Smooth muscle cell (in vitro differentiated cells): Measurements from ENCODE around the gene RER1. TPM values are rescaled to one million over a fixed set of nuclear protein-coding genes. Genes with fewer than 3 reads are reported as not detected.

Source experiments
- DNase-seq: peaks from one replicate; lab custom pipeline; 2025; ENCODE audit not compliant: unreplicated experiment; lab: John Stamatoyannopoulos, UW
- H2AFZ ChIP-seq: fragments of 200-600 bp; sonication (generic); 2 replicates; pipeline ENCODE4 v1.6.0; 2016; ENCODE audit warnings: antibody characterized with exemption, low read depth, mild to moderate bottlenecking
- H3F3A ChIP-seq: fragments of 200-600 bp; sonication (generic); 2 replicates; pipeline ENCODE4 v1.6.0; 2017; ENCODE audit warnings: antibody characterized with exemption, low read depth
- H3K27ac ChIP-seq: fragments of 200-600 bp; sonication (generic); 2 replicates; pipeline ENCODE4 v1.5.1; 2016; ENCODE audit warnings: low read depth, mild to moderate bottlenecking
- H3K27me3 ChIP-seq: fragments of 200-600 bp; sonication (generic); 2 replicates; pipeline ENCODE4 v1.6.1; 2016; ENCODE audit warnings: low read depth, mild to moderate bottlenecking
- H3K36me3 ChIP-seq: fragments of 200-600 bp; sonication (generic); 2 replicates; pipeline ENCODE4 v1.5.1; 2016; ENCODE audit warnings: low read depth
- H3K4me1 ChIP-seq: fragments of 200-600 bp; sonication (generic); 2 replicates; pipeline ENCODE4 v1.5.1; 2016; ENCODE audit warnings: low read depth
- H3K4me2 ChIP-seq: fragments of 200-600 bp; sonication (generic); 2 replicates; pipeline ENCODE4 v1.6.0; 2016; ENCODE audit warnings: mild to moderate bottlenecking
- H3K4me3 ChIP-seq: fragments of 200-600 bp; sonication (generic); 2 replicates; pipeline ENCODE4 v1.5.1; 2016; ENCODE audit warnings: mild to moderate bottlenecking
- H3K79me2 ChIP-seq: fragments of 200-600 bp; sonication (generic); 2 replicates; pipeline ENCODE4 v1.6.0; 2016; ENCODE audit warnings: low read depth, mild to moderate bottlenecking
- H3K9ac ChIP-seq: fragments of 200-600 bp; sonication (generic); 2 replicates; pipeline ENCODE4 v1.6.0; 2016; ENCODE audit warnings: low read depth
- H3K9me3 ChIP-seq: fragments of 200-600 bp; sonication (generic); replicated peaks from 2 replicates; pipeline ENCODE4 v1.5.1; 2016; ENCODE audit warnings: low read depth
- H4K20me1 ChIP-seq: fragments of 200-600 bp; sonication (generic); 2 replicates; pipeline ENCODE4 v1.6.0; 2016; ENCODE audit warnings: low read depth
- WGBS: methylation state at CpG from one replicate; pipeline ENCODE4 v1.1.7; 2016; ENCODE audit warnings: low lambda C conversion rate; 5-methylcytosine and 5-hydroxymethylcytosine counted together
- polyA plus RNA-seq: library from polyadenylated mRNA; unstranded; fragments of >200 nt; fragmentation: Nextera tagmentation; extraction: Ambion mirVana; gene quantifications from 2 replicates; pipeline ENCODE4 v1.2.1, GENCODE V29; 2016
- total RNA-seq: library from RNA; depleted of rRNA; stranded (reverse); fragments of >200 nt; gene quantifications from 2 replicates; pipeline ENCODE4 v1.2.3, GENCODE V29; 2014
- TF ChIP-seq, protein P1 (sequence below): fragments of 200-600 bp; sonication (generic); IDR thresholded peaks from 2 replicates; pipeline ENCODE4 v1.5.1; 2017; ENCODE audit warnings: borderline replicate concordance, mild to moderate bottlenecking, antibody characterized with exemption; ENCODE audit not compliant: insufficient read depth, poor library complexity, severe bottlenecking

The RER1 gene
- total and polyA plus RNA-seq, 2 experiments from 2014 or later, result 101 to 269 TPM

DNA sequence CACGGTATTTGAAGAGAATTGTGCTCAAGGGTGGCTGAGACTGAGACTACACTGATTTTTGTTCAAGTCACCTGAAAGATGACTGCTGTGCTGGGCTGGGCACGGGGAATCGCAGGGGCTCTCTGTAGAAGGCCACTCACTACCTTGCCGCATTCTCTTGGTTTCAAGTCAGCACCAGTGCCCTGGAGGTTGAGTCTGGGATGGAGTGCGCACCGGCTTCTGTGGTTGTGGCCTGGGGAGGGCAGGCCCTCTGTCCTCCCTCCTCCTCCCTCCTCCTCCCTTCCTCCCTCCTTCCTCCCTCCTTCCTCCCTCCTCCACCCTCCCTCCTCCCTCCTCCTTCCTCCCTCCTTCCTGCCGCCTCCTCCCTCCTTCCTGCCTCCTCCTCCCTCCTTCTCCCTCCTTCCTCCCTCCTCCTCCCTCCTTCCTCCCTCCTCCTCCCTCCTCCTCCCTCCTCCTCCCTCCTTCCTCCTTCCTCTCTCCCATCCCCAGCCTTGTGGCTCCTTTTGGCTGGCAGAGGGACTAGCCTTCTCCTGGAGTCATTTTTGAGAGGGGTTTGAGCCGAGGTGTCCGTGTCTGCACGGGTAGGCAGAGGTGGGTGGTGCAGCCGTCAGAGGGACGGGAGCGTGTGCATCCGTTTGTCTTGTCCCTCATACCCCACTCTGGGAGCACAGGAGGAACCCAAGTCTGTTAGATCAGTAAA, 9.5 kb downstream of the RER1 start:
- Histone ChIP-seq H3K79me2 (peaks cover 28% of the 10 kb centered on the region), H2AFZ (no peak overlapping the region), H3K9me3 (no peaks in the 10 kb centered on the region), H3K9ac (no peak overlapping the region), H3F3A (peaks cover 16% of the 10 kb centered on the region), H3K4me3 (no peak overlapping the region), H3K4me1 (no peaks in the 10 kb centered on the region), H3K36me3 (peaks cover 6% of the 10 kb centered on the region), H4K20me1 (peaks cover 59% of the 10 kb centered on the region), H3K27ac (no peak overlapping the region), H3K27me3 (no peaks in the 10 kb centered on the region), H3K4me2 (no peak overlapping the region)
- DNase-seq, result no peak
- 93% methylated on average over 14 of the region's 14 CpGs for WGBS
- TF ChIP-seq, protein P1, sequence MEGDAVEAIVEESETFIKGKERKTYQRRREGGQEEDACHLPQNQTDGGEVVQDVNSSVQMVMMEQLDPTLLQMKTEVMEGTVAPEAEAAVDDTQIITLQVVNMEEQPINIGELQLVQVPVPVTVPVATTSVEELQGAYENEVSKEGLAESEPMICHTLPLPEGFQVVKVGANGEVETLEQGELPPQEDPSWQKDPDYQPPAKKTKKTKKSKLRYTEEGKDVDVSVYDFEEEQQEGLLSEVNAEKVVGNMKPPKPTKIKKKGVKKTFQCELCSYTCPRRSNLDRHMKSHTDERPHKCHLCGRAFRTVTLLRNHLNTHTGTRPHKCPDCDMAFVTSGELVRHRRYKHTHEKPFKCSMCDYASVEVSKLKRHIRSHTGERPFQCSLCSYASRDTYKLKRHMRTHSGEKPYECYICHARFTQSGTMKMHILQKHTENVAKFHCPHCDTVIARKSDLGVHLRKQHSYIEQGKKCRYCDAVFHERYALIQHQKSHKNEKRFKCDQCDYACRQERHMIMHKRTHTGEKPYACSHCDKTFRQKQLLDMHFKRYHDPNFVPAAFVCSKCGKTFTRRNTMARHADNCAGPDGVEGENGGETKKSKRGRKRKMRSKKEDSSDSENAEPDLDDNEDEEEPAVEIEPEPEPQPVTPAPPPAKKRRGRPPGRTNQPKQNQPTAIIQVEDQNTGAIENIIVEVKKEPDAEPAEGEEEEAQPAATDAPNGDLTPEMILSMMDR, result no peak

DNA sequence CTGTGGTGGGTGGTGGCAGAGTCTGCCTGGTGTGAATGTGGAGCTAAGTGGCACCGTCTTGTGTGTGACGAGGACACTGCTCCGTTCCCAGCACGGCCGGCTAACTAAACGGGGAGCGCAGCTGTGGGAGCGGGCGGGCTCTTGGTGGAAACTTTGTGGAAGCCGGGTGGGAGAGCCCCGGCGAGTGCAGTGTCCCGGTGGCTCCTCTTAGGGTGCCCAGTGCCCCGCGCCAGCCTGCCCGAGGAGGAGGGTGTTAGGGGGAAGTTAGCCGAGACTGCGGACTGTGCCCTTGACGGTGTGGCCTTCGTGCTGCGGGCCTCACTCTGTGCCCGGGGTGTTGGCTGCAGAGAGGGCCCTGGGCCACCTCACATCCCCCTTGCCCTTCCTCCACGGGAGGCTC, 10.8 kb downstream of the RER1 start:
- 98% methylated on average over 23 of the region's 23 CpGs for WGBS
- Histone ChIP-seq H2AFZ (no peak overlapping the region), H3K27me3 (no peaks in the 10 kb centered on the region), H4K20me1 (peaks cover 54% of the 10 kb centered on the region), H3K79me2 (peaks cover 18% of the 10 kb centered on the region), H3K9ac (no peak overlapping the region), H3K4me1 (no peaks in the 10 kb centered on the region), H3K36me3 (peaks cover 6% of the 10 kb centered on the region), H3F3A (peaks cover 15% of the 10 kb centered on the region), H3K4me3 (no peak overlapping the region), H3K9me3 (no peaks in the 10 kb centered on the region), H3K4me2 (no peak overlapping the region), H3K27ac (no peak overlapping the region)
- DNase-seq, result no peak
- TF ChIP-seq, protein P1, result no peak

DNA sequence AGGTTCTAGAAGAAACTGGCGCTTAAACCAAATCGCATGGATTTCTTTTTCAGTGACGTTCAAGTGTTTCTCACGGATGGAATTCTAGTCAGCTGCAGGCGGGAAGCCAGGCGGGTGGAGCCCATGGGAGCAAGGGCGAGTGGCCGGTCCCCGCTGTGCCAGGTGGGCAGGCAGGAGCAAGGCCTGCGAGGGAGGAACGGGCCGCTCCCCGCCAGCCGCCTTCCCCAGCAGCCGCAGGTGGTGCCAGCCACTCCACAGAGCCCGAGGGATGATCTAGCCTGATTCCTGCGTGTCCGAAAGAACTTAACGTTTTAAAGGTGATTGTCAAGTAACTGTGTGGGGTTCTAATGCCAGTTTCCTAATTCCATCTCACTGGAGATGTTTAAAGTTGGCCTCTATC, 11.6 kb downstream of the RER1 start:
- WGBS, result 95% methylated on average over 19 of the region's 19 CpGs
- Histone ChIP-seq H3K9me3 (no peaks in the 10 kb centered on the region), H3K4me1 (no peaks in the 10 kb centered on the region), H3K4me3 (no peak overlapping the region), H2AFZ (no peak overlapping the region), H3K79me2 (peaks cover 9% of the 10 kb centered on the region), H3K27me3 (no peaks in the 10 kb centered on the region), H4K20me1 (peaks cover 52% of the 10 kb centered on the region), H3K9ac (no peak overlapping the region), H3F3A (peaks cover 15% of the 10 kb centered on the region), H3K27ac (no peak overlapping the region), H3K36me3 (peaks cover 6% of the 10 kb centered on the region), H3K4me2 (no peak overlapping the region)
- TF ChIP-seq, protein P1, result no peak
- no peak for DNase-seq
